NCI-H2196 (cell line): ENCODE data around the gene GOLGA8N.
"Not testable (repeated sequence)": the region's sequence is repeated elsewhere in the genome, so short reads cannot be mapped to it uniquely, and the experiment has no call there.

ENCODE experiments used
- DNase-seq: peaks from one replicate; lab custom pipeline; 2025; ENCODE audit not compliant: unreplicated experiment; lab: John Stamatoyannopoulos, UW

Gene GOLGA8N

DNA sequence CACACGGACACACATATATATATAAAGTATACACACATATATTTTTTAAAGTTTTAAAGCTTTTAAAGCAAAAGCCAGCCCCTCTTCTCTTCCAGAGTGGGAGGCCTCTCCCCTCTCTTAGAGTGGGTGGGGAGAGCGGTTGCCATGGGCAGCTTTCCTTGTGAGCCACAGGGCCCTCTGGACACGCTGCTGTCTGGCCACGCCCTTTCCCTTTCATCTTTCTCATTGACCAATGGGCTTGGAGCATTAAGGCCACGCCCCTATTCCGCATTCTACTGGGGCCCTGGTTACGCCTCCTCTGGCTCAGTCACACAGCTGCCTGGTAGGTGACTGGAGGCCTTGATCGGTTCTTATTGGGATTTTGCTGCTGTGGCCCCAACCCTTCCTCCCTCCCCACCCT, at the start of gene GOLGA8N:
Gene GOLGA8N, plus strand, starts transcription at position 306 of the 400 bp plus-strand sequence.
- not testable (repeated sequence) for DNase-seq

GRCh38 chr15:32543456-32543855, 49.8 kb upstream of the GOLGA8N start:
- not testable (repeated sequence) for DNase-seq

GRCh38 chr15:32545129-32545528, 48.1 kb upstream of the GOLGA8N start:
- not testable (repeated sequence) for DNase-seq

DNA sequence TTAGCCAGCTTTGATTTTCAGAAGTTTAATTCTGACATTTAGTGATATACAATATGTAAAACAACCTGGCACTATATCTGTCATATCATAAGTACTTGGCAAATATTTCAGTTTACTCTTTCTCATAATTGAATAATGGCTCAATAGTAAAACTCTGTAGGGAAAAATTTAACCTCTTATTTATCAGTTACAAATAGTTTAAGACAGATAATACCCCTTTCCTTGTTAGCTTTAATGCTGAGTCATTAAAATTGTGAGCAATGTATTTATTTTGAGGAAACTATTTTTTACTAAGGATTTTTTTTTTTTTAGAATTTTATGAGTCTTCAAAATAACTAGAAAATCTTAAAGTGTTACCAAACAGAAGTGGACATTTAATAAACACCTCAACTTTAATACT, 38.7 kb upstream of the GOLGA8N start:
- DNase-seq: not testable (repeated sequence)

- DNase-seq: not testable (repeated sequence)
Observed at GRCh38 chr15:32562198-32562597, 31.1 kb upstream of the GOLGA8N start.

GRCh38 chr15:32568988-32569387, 24.3 kb upstream of the GOLGA8N start:
- not testable (repeated sequence) for DNase-seq

- not testable (repeated sequence) for DNase-seq
Observed at GRCh38 chr15:32578482-32578881, 14.8 kb upstream of the GOLGA8N start.

GRCh38 chr15:32585844-32586243, 7.4 kb upstream of the GOLGA8N start:
- DNase-seq: not testable (repeated sequence)

GRCh38 chr15:32609518-32609917, 16.3 kb downstream of the GOLGA8N start:
- not testable (repeated sequence) for DNase-seq

DNA sequence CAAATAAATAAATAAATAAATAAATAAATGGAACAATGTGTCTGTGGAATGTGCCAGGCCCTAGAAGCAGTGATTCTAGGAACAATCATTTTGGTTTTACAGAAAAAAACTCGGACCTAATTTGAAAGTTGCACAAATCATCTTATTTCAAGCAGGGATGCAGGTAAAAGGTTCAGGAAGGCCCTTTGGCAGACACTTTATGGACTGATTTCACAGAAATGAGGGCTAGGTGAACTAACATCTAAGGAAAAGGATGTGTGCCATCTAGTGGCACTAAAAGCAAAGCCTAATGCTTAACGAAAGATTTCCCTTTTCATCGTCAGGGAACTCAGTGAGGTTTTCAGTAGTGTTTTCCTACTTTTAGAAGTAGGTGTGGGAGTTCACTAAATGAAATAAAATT, 17.5 kb downstream of the GOLGA8N start:
- DNase-seq: not testable (repeated sequence)

GRCh38 chr15:32614712-32615050, 21.4 kb downstream of the GOLGA8N start:
- not testable (repeated sequence) for DNase-seq

DNA sequence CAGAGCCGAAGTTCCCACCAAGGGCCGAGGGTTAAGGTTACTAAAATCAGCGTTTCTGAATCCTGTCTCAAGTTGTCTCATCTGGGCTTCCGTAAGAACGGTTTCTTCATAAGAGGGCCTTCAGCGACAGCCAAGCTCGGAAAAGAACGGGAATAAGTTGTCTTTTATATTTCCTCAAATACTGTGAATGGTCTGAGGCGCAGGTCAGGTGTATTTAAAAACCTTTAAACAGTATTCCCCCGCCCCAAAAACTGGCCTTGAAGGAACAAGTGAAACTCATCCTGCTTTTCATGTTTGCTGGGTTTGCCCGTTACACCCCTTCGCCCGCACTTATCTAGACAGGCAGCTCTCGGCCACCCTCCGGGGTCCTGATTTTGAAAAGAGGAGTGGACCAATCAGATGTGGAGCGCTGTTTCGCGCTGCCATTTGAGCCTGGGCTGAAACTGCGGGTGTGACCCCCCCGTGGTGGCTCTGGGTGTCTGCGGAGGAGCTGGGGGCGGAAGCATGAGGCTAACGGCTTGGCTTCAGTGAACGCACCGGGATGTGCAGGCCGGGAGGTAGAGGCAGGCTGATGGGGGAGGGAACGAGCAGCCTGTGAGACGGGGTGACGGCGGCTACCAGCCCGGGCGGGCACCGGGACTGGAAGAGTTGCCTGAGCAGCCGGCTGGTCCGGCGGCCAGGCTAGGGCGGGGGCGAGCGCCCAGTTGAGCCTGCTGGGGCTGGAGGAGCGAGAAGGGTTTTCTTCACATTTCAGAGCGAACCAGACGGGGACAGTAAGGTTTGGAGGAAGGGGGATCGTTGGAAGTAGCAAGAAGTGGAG, 22.0 kb downstream of the GOLGA8N start, which contains the start of gene ARHGAP11A:
Gene ARHGAP11A, plus strand, starts transcription at position 454 of the 820 bp plus-strand sequence. CDS start 708 bp downstream, outside the sequence.
- DNase-seq: not testable (repeated sequence)

DNA sequence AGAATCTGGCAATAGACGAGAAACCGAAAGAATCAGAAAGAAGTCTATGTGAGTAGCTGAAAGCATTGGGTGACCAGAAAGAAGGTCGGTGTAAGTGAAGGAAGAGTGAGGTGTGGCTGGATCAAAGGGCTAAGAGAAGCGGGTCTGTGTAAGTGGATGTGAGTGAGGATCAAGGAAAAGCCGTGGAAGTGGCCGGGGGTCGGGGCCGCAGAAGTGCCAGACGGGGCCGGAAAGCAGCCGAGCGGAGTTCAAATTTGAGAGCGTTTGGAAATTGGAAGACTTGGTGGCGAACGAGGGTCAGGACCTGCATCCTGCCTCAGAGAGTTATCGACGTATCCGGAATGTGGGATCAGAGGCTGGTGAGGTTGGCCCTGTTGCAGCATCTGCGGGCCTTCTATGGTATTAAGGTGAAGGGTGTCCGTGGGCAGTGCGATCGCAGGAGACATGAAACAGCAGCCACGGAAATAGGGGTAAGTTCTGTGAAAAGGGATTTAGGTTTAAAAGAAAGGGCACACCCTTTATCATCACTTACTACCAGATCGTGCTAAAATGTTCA, 22.7 kb downstream of the GOLGA8N start:
- not testable (repeated sequence) for DNase-seq

DNA sequence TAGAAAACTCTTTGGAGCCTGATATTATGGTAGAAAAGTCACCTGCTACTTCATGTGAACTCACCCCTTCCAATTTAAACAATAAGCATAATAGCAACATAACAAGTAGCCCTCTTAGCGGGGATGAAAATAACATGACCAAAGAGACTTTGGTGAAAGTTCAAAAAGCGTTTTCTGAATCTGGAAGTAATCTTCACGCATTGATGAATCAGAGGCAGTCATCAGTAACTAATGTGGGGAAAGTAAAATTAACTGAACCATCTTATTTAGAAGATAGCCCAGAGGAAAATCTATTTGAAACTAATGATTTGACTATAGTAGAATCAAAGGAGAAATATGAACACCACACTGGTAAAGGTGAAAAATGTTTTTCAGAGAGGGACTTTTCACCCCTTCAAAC, 43.2 kb downstream of the GOLGA8N start:
- DNase-seq: no peak

GRCh38 chr15:32636908-32637567, 43.8 kb downstream of the GOLGA8N start:
- no peak for DNase-seq

DNA sequence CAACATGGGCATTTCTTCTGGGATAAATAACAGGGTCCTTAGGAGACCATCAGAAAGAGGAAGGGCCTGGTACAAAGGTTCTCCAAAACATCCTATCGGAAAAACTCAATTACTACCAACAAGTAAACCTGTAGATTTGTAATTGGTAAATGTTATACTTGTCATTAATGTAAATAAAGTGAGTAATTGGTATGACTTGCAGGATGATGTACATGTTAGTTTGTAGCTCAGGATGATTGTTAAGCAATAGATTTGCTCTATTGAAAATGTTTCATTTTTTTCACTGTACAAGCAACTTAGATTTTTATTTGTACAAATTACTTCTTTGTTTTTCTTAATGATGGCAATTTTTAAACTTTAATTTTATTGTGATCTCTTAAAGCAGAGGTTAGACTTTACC, 44.4 kb downstream of the GOLGA8N start:
- DNase-seq: no peak

DNA sequence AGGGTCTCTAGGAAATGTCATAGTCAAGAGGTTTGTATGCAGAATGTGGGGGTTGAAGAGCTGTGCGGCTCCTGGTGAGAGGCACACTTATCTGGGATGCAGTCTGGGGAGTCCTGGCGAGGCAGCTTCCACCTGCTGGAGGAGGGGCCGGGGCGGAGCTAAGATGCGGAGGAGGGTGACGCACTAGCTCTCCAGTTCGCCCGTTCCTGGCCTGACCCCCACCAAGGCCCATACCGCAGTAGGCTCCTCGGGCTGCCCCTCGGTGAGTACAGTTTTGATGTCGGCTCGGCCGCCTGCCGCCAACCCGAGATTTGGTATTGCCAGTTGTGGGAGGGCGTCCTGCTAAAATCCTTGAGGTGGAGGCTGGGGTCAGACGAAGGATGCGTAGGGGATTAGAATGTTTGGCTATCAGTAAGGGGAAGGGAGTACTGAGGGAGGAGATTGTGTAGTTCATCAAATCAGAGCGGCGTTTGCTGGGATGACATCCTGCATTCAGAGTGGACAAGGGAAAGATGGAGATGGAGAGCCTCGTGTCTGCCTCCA, 48.3 kb downstream of the GOLGA8N start, which contains the start of gene SCG5:
Gene SCG5, plus strand, starts transcription at position 194 of the 543 bp plus-strand sequence. CDS start 1,883 bp downstream, outside the sequence.
- DNase-seq: no peak

DNA sequence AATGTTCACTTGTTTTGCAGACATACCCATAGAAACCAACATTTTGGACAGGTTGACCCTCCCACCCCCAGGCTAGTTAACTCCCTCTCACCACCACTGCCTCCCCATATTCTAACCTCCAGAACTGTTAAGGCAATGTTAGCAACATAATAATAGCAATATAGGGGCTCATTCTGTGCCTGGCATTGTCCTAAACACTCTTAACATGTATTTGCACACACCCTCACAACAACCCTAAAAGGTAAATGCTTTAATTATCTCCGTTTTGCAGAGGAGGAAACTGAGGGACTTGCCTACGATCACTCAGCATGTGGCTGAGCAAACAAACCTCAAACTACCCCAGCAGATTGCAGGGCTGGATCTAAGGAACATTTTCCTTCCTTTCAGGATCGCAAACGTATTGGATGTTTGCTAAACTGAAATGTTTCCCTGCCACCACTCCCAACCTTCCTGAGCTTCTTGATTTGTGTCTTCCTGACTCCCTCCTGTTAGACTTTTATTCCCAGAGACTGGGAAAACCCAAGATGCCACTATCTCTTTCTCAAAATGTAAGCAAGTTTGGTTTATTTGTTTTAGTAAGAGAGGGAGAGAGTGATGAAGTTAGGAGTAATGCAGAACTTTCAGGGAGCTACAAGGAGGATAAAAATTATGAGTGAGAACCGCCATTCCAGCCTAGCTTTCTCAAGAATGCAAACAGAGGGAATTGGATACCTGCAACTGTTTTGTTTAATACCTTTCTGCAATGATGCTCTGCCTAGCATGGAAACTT, 49.6 kb downstream of the GOLGA8N start:
- DNase-seq: no peak

- DNase-seq: no peak
Observed at GRCh38 chr15:32643907-32644445, 50.7 kb downstream of the GOLGA8N start.

GRCh38 chr15:32646291-32646690, 53.0 kb downstream of the GOLGA8N start:
- peak; percentile 5 for DNase-seq
